ENCODE results near the gene RGL1. TPM values are rescaled to one million over a fixed set of nuclear protein-coding genes. Genes with fewer than 3 reads are reported as not detected.

RGL1 gene
- total RNA-seq, 1 experiment from 2014 or later = 1.5 TPM

GRCh38 chr1:183914276-183914675 is 109.4 kb downstream of the RGL1 start:
- Histone ChIP-seq H3K27me3 (ENCODE audit: low read length) (no peaks in the 10 kb centered on the region), H3K9me3 (ENCODE audit: low read length) (no peaks in the 10 kb centered on the region), H3K36me3 (ENCODE audit: low read depth, low read length) (no peaks in the 10 kb centered on the region), H2AFZ (ENCODE audit: low read length) (no peak overlapping the region), H3K4me3 (ENCODE audit: low read length) (no peak overlapping the region), H4K20me1 (ENCODE audit: low read length) (no peaks in the 10 kb centered on the region), H3K9me2 (replicated peaks; ENCODE audit: low read length) (no peaks in the 10 kb centered on the region), H3K4me1 (ENCODE audit: insufficient read depth, low read length) (peaks cover 13% of the 10 kb centered on the region), H3F3A (ENCODE audit: low read length, unreplicated experiment) (no peaks in the 10 kb centered on the region), H3K4me2 (ENCODE audit: low read length) (no peak overlapping the region), H3K9ac (ENCODE audit: low read length) (no peak overlapping the region), H3K27ac (ENCODE audit: low read length) (no peak overlapping the region), H3K79me2 (ENCODE audit: low read length) (no peaks in the 10 kb centered on the region)
- CTCF ChIA-PET = no interaction called here
- POLR2A ChIA-PET (ENCODE audit: unreplicated experiment) = no interaction called here
- no peak for ATAC-seq
- BruUV-seq (replicated peaks) = no TSS peak
- no peak for TF ChIP-seq EZH2 (IDR thresholded peaks at IDR 0.05; ENCODE audit: low read length, unreplicated experiment)
- no peak for TF ChIP-seq EZH2phosphoT487 (IDR thresholded peaks at IDR 0.05; ENCODE audit: borderline replicate concordance, low read length)
- TF ChIP-seq CTCF (conservative IDR thresholded peaks at IDR 0.05; ENCODE audit: low read depth, low read length) = no peak
- intact Hi-C loops (cut with micrococcal nuclease) = no loop called here
- DNase-seq = no peak

GRCh38 chr1:183914891-183915290 is 110.0 kb downstream of the RGL1 start:
- no peak overlapping the region for H3K9ac ChIP-seq (ENCODE audit: low read length)
- no peak overlapping the region for H3K27ac ChIP-seq (ENCODE audit: low read length)
- no peaks in the 10 kb centered on the region for H4K20me1 ChIP-seq (ENCODE audit: low read length)
- BruUV-seq (replicated peaks) = no TSS peak
- CTCF ChIA-PET = interaction anchor here (0.6 to 1.7 kb wide), 2 partner anchors 87 to 259 kb away, joined by 3 to 19 read pairs; no protein-coding TSS in a partner anchor
- POLR2A ChIA-PET (ENCODE audit: unreplicated experiment) = interaction anchor here (0.6 kb wide), 1 partner anchor 237 kb away, joined by 3 read pairs; no protein-coding TSS in a partner anchor
- TF ChIP-seq EZH2 (IDR thresholded peaks at IDR 0.05; ENCODE audit: low read length, unreplicated experiment) (no peak), EZH2phosphoT487 (IDR thresholded peaks at IDR 0.05; ENCODE audit: borderline replicate concordance, low read length) (no peak), CTCF (conservative IDR thresholded peaks at IDR 0.05; ENCODE audit: low read depth, low read length) (no peak)
- H3K79me2 ChIP-seq (ENCODE audit: low read length) = no peaks in the 10 kb centered on the region
- H2AFZ ChIP-seq (ENCODE audit: low read length) = no peak overlapping the region
- no peak overlapping the region; the same call in 1 of the 2 replicates for H3K4me2 ChIP-seq (ENCODE audit: low read length)
- no peaks in the 10 kb centered on the region for H3F3A ChIP-seq (ENCODE audit: low read length, unreplicated experiment)
- ATAC-seq (no peak), DNase-seq (no peak)
- H3K9me2 ChIP-seq (replicated peaks; ENCODE audit: low read length) = no peaks in the 10 kb centered on the region
- H3K36me3 ChIP-seq (ENCODE audit: low read depth, low read length) = no peaks in the 10 kb centered on the region
- H3K4me1 ChIP-seq (ENCODE audit: insufficient read depth, low read length) = peaks cover 13% of the 10 kb centered on the region
- intact Hi-C loops (cut with micrococcal nuclease) = loop anchor here (5.0 kb wide), 1 partner anchor 108 kb away; the partner anchor contains the start of gene RGL1
- no peaks in the 10 kb centered on the region for H3K27me3 ChIP-seq (ENCODE audit: low read length)
- no peaks in the 10 kb centered on the region for H3K9me3 ChIP-seq (ENCODE audit: low read length)
- H3K4me3 ChIP-seq (ENCODE audit: low read length) = no peak overlapping the region

All from PC-3 (cell line).